GM23338 (cell line): ENCODE data around the gene FEV. TPM values are rescaled to one million over a fixed set of nuclear protein-coding genes. Genes with fewer than 3 reads are reported as not detected.
A peak's percentile ranks its signal among the peaks of the same experiment; 100 is the strongest.

ENCODE experiments used
- ATAC-seq: fragments of 200-7000 bp; cut with Tn5 transposase; 3 replicates; pipeline ENCODE4 v1.9.1; 2020
- DNase-seq: peaks from one replicate; pipeline ENCODE4 v3.0.0-alpha.2; 2015; ENCODE audit warnings: low spot score
- H2AFZ ChIP-seq: fragments of 200-600 bp; sonication (generic); 2 replicates; pipeline ENCODE4 v1.8.0; 2016; ENCODE audit warnings: antibody characterized with exemption, mild to moderate bottlenecking, moderate library complexity
- H3F3A ChIP-seq: fragments of 200-600 bp; sonication (generic); replicated peaks from 2 replicates; pipeline ENCODE4 v1.8.0; 2017; ENCODE audit warnings: antibody characterized with exemption, mixed run types, low read depth
- H3K27ac ChIP-seq: fragments of 200-600 bp; sonication (generic); 2 replicates; pipeline ENCODE4 v1.6.1; 2016; ENCODE audit warnings: low read depth
- H3K27me3 ChIP-seq: fragments of 200-600 bp; sonication (generic); 2 replicates; pipeline ENCODE4 v1.8.0; 2016; ENCODE audit warnings: mild to moderate bottlenecking, mixed run types, moderate library complexity; ENCODE audit not compliant: insufficient read depth
- H3K36me3 ChIP-seq: fragments of 200-600 bp; sonication (generic); 2 replicates; pipeline ENCODE4 v1.8.0; 2016; ENCODE audit warnings: mild to moderate bottlenecking; ENCODE audit not compliant: insufficient read depth
- H3K4me1 ChIP-seq: fragments of 200-600 bp; sonication (generic); 2 replicates; pipeline ENCODE4 v1.8.0; 2016; ENCODE audit warnings: mild to moderate bottlenecking, moderate library complexity; ENCODE audit not compliant: insufficient read depth
- H3K4me2 ChIP-seq: fragments of 200-600 bp; sonication (generic); 2 replicates; pipeline ENCODE4 v1.7.1; 2017; ENCODE audit warnings: mixed run types
- H3K4me3 ChIP-seq: fragments of 200-600 bp; sonication (generic); 2 replicates; pipeline ENCODE4 v1.6.1; 2016; ENCODE audit warnings: mixed run types
- H3K79me2 ChIP-seq: fragments of 200-600 bp; sonication (generic); replicated peaks from 2 replicates; pipeline ENCODE4 v1.8.0; 2017; ENCODE audit warnings: mild to moderate bottlenecking; ENCODE audit not compliant: insufficient read depth
- H3K9me2 ChIP-seq: fragments of 200-600 bp; sonication (generic); 2 replicates; pipeline ENCODE4 v1.8.0; 2017; ENCODE audit not compliant: insufficient read depth
- H4K20me1 ChIP-seq: fragments of 200-600 bp; sonication (generic); replicated peaks from 2 replicates; pipeline ENCODE4 v1.8.0; 2017; ENCODE audit warnings: mild to moderate bottlenecking; ENCODE audit not compliant: insufficient read depth
- H3K27ac Mint-ChIP-seq: 2 replicates; pipeline ENCODE4 v1.8.0; 2020; ENCODE audit warnings: inconsistent platforms, mild to moderate bottlenecking, moderate library complexity, mixed read lengths
- H3K27me3 Mint-ChIP-seq: 3 replicates; pipeline ENCODE4 v1.8.0; 2022; ENCODE audit warnings: low read depth, mild to moderate bottlenecking, moderate library complexity, mixed read lengths, inconsistent platforms; ENCODE audit not compliant: insufficient read depth, poor library complexity
- H3K36me3 Mint-ChIP-seq: 3 replicates; pipeline ENCODE4 v1.8.0; 2021; ENCODE audit warnings: low read depth, mild to moderate bottlenecking, inconsistent platforms, moderate library complexity, mixed read lengths
- H3K4me1 Mint-ChIP-seq: 3 replicates; pipeline ENCODE4 v1.8.0; 2020; ENCODE audit warnings: mild to moderate bottlenecking, inconsistent platforms, mixed read lengths
- H3K4me3 Mint-ChIP-seq: 3 replicates; pipeline ENCODE4 v1.8.0; 2021; ENCODE audit warnings: moderate library complexity, mild to moderate bottlenecking, inconsistent platforms, mixed read lengths
- H3K9me3 Mint-ChIP-seq: 3 replicates; pipeline ENCODE4 v1.8.0; 2020; ENCODE audit warnings: moderate library complexity, mild to moderate bottlenecking, inconsistent platforms, mixed read lengths
- CREB1 ChIP-seq: fragments of 250-450 bp; sonication (Bioruptor Pico); IDR thresholded peaks from 2 replicates; pipeline ENCODE4 v1.5.0; 2020; ENCODE audit warnings: low read depth, mild to moderate bottlenecking, moderate library complexity
- EZH2 ChIP-seq: fragments of 200-600 bp; sonication (generic); IDR thresholded peaks from one replicate; pipeline ENCODE4 v1.8.0; 2017; ENCODE audit warnings: antibody characterized with exemption, mild to moderate bottlenecking, low read depth; ENCODE audit not compliant: unreplicated experiment
- EZH2phosphoT487 ChIP-seq: fragments of 200-600 bp; sonication (generic); IDR thresholded peaks from one replicate; pipeline ENCODE4 v1.8.1; 2018; ENCODE audit warnings: antibody characterized with exemption; ENCODE audit not compliant: unreplicated experiment
- JUNB ChIP-seq: IDR thresholded peaks from one replicate; pipeline ENCODE4 v1.6.1; 2016; ENCODE audit warnings: antibody characterized with exemption; ENCODE audit not compliant: unreplicated experiment
- NANOG ChIP-seq: IDR thresholded peaks from 2 replicates; pipeline ENCODE4 v1.6.1; 2016; ENCODE audit warnings: antibody characterized with exemption, borderline replicate concordance
- POLR2AphosphoS5 ChIP-seq: IDR thresholded peaks from 2 replicates; pipeline ENCODE4 v1.6.1; 2016; ENCODE audit warnings: antibody characterized with exemption, low read depth
- REST ChIP-seq: IDR thresholded peaks from one replicate; pipeline ENCODE4 v1.6.1; 2018; ENCODE audit warnings: antibody characterized with exemption; ENCODE audit not compliant: unreplicated experiment
- STAT1 ChIP-seq: IDR thresholded peaks from one replicate; pipeline ENCODE4 v1.6.1; 2016; ENCODE audit warnings: antibody characterized with exemption; ENCODE audit not compliant: unreplicated experiment
- ZNF114 ChIP-seq: fragments of 250-450 bp; sonication (Bioruptor Pico); IDR thresholded peaks from 2 replicates; pipeline ENCODE4 v1.5.0; 2020; ENCODE audit warnings: mild to moderate bottlenecking, moderate library complexity
- ZNF331 ChIP-seq: fragments of 250-450 bp; sonication (Bioruptor Pico); IDR thresholded peaks from 2 replicates; pipeline ENCODE4 v1.5.0; 2020; ENCODE audit warnings: low read depth, mild to moderate bottlenecking, moderate library complexity
- ZNF462 ChIP-seq: fragments of 250-450 bp; sonication (Bioruptor Pico); IDR thresholded peaks from 2 replicates; pipeline ENCODE4 v1.5.0; 2020; ENCODE audit warnings: mild to moderate bottlenecking, moderate library complexity
- polyA plus RNA-seq: library from polyadenylated mRNA; unstranded; fragments of >200 nt; fragmentation: Nextera tagmentation; extraction: Ambion mirVana; gene quantifications from 2 replicates; pipeline ENCODE4 v1.2.1, GENCODE V29; 2016
- total RNA-seq: library from RNA; depleted of rRNA; stranded (reverse); fragments of >200 nt; shearing (Covaris generic); gene quantifications from 2 replicates; pipeline ENCODE4 v1.2.3, GENCODE V29; 2014
- TF ChIP-seq, protein P1 (sequence below), 2 experiments: fragments of 200-600 bp in 1 of 2; sonication (generic) in 1 of 2; conservative IDR thresholded peaks; 2 replicates each; pipeline versions ENCODE4 v1.5.1 to v1.6.1; 2016 to 2017; ENCODE audit warnings: antibody characterized with exemption in 2 of 2, low read depth in 2 of 2, mild to moderate bottlenecking in 2 of 2, moderate library complexity in 1 of 2
- TF ChIP-seq, protein P2 (sequence below): IDR thresholded peaks from 2 replicates; pipeline ENCODE4 v1.6.1; 2016; ENCODE audit warnings: antibody characterized with exemption

The FEV gene
- total and polyA plus RNA-seq, 2 experiments from 2014 or later: not detected

GRCh38 chr2:219030177-219030940 is 45.4 kb upstream of the FEV start:
- no peaks in the 10 kb centered on the region for H3K27me3 ChIP-seq
- no peak overlapping the region for H2AFZ ChIP-seq
- H3K27ac ChIP-seq: no peak overlapping the region
- Mint-ChIP-seq H3K36me3 (no peaks in the 10 kb centered on the region), H3K9me3 (no peaks in the 10 kb centered on the region; the same call in 2 of the 3 replicates), H3K27me3 (peaks cover 14% of the 10 kb centered on the region), H3K4me1 (peaks cover 3% of the 10 kb centered on the region; the same call in 2 of the 3 replicates), H3K27ac (no peak overlapping the region), H3K4me3 (no peak overlapping the region)
- no peaks in the 10 kb centered on the region for H3K9me2 ChIP-seq
- no peaks in the 10 kb centered on the region for H3K79me2 ChIP-seq
- DNase-seq: no peak
- peak; percentile 7; the same call in 2 of the 3 replicates for ATAC-seq
- H3K36me3 ChIP-seq: no peaks in the 10 kb centered on the region
- H3K4me2 ChIP-seq: no peak overlapping the region
- H3K4me1 ChIP-seq: no peaks in the 10 kb centered on the region
- TF ChIP-seq STAT1: no peak
- TF ChIP-seq, protein P1, sequence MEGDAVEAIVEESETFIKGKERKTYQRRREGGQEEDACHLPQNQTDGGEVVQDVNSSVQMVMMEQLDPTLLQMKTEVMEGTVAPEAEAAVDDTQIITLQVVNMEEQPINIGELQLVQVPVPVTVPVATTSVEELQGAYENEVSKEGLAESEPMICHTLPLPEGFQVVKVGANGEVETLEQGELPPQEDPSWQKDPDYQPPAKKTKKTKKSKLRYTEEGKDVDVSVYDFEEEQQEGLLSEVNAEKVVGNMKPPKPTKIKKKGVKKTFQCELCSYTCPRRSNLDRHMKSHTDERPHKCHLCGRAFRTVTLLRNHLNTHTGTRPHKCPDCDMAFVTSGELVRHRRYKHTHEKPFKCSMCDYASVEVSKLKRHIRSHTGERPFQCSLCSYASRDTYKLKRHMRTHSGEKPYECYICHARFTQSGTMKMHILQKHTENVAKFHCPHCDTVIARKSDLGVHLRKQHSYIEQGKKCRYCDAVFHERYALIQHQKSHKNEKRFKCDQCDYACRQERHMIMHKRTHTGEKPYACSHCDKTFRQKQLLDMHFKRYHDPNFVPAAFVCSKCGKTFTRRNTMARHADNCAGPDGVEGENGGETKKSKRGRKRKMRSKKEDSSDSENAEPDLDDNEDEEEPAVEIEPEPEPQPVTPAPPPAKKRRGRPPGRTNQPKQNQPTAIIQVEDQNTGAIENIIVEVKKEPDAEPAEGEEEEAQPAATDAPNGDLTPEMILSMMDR (conservative IDR thresholded peaks at IDR 0.05; ENCODE audit: low read depth in 2 of 2): no peak
- no peak for TF ChIP-seq EZH2
- no peak for TF ChIP-seq ZNF462 (CRISPR knock-in tag)
- TF ChIP-seq CREB1: no peak
- no peak for TF ChIP-seq NANOG
- no peak for TF ChIP-seq ZNF114
- no peak for TF ChIP-seq JUNB
- TF ChIP-seq, protein P2, sequence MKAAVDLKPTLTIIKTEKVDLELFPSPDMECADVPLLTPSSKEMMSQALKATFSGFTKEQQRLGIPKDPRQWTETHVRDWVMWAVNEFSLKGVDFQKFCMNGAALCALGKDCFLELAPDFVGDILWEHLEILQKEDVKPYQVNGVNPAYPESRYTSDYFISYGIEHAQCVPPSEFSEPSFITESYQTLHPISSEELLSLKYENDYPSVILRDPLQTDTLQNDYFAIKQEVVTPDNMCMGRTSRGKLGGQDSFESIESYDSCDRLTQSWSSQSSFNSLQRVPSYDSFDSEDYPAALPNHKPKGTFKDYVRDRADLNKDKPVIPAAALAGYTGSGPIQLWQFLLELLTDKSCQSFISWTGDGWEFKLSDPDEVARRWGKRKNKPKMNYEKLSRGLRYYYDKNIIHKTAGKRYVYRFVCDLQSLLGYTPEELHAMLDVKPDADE: no peak
- TF ChIP-seq POLR2AphosphoS5: no peak
- no peak for TF ChIP-seq REST
- no peak for TF ChIP-seq ZNF331 (CRISPR knock-in tag)
- no peak for TF ChIP-seq EZH2phosphoT487
- no peak overlapping the region for H3K4me3 ChIP-seq
- no peaks in the 10 kb centered on the region for H4K20me1 ChIP-seq
- H3F3A ChIP-seq: no peaks in the 10 kb centered on the region
